GM23248 (cell line): ENCODE results near the gene GNAQ. TPM values are rescaled to one million over a fixed set of nuclear protein-coding genes. Genes with fewer than 3 reads are reported as not detected.

ENCODE experiments used
- DNase-seq: peaks from one replicate; pipeline ENCODE4 v3.0.0-alpha.2; 2015
- H2AFZ ChIP-seq: fragments of 200-600 bp; sonication (generic); 2 replicates; pipeline ENCODE4 v1.6.1; 2016; ENCODE audit warnings: antibody characterized with exemption
- H3F3A ChIP-seq: fragments of 200-600 bp; sonication (generic); 2 replicates; pipeline ENCODE4 v1.6.1; 2016; ENCODE audit warnings: mild to moderate bottlenecking, antibody characterized with exemption, mixed run types; ENCODE audit not compliant: insufficient read depth
- H3K27ac ChIP-seq: fragments of 200-600 bp; sonication (generic); 2 replicates; pipeline ENCODE4 v1.5.1; 2016; ENCODE audit warnings: mild to moderate bottlenecking
- H3K27me3 ChIP-seq: fragments of 200-600 bp; sonication (generic); replicated peaks from 2 replicates; pipeline ENCODE4 v1.6.1; 2016; ENCODE audit warnings: mild to moderate bottlenecking; ENCODE audit not compliant: insufficient read depth
- H3K36me3 ChIP-seq: fragments of 200-600 bp; sonication (generic); 2 replicates; pipeline ENCODE4 v1.6.1; 2016; ENCODE audit warnings: low read depth, mild to moderate bottlenecking
- H3K4me1 ChIP-seq: fragments of 200-600 bp; sonication (generic); 2 replicates; pipeline ENCODE4 v1.6.1; 2016; ENCODE audit warnings: mild to moderate bottlenecking; ENCODE audit not compliant: insufficient read depth
- H3K4me2 ChIP-seq: fragments of 200-600 bp; sonication (generic); one replicate; pipeline ENCODE4 v1.6.1; 2016; ENCODE audit warnings: mild to moderate bottlenecking; ENCODE audit not compliant: unreplicated experiment
- H3K4me3 ChIP-seq: fragments of 200-600 bp; sonication (generic); 2 replicates; pipeline ENCODE4 v1.5.1; 2016; ENCODE audit warnings: mild to moderate bottlenecking
- H3K79me2 ChIP-seq: fragments of 200-600 bp; sonication (generic); 2 replicates; pipeline ENCODE4 v1.6.1; 2016; ENCODE audit warnings: mild to moderate bottlenecking; ENCODE audit not compliant: insufficient read depth
- H3K9ac ChIP-seq: fragments of 200-600 bp; sonication (generic); 2 replicates; pipeline ENCODE4 v1.6.1; 2016; ENCODE audit warnings: mild to moderate bottlenecking
- H3K9me2 ChIP-seq: fragments of 200-600 bp; sonication (generic); 2 replicates; pipeline ENCODE4 v1.6.1; 2016; ENCODE audit warnings: mixed run types, mild to moderate bottlenecking, moderate library complexity; ENCODE audit not compliant: insufficient read depth
- H3K9me3 ChIP-seq: fragments of 200-600 bp; sonication (generic); one replicate; pipeline ENCODE4 v1.6.1; 2017; ENCODE audit warnings: low read depth
- H4K20me1 ChIP-seq: fragments of 200-600 bp; sonication (generic); 2 replicates; pipeline ENCODE4 v1.6.0; 2016; ENCODE audit not compliant: insufficient read depth
- EZH2 ChIP-seq: fragments of 200-600 bp; sonication (generic); IDR thresholded peaks from 2 replicates; pipeline ENCODE4 v1.6.1; 2018; ENCODE audit warnings: antibody characterized with exemption, mild to moderate bottlenecking; ENCODE audit not compliant: insufficient read depth, poor library complexity, severe bottlenecking
- EZH2phosphoT487 ChIP-seq: fragments of 200-600 bp; sonication (generic); IDR thresholded peaks from 2 replicates; pipeline ENCODE4 v1.6.1; 2018; ENCODE audit warnings: antibody characterized with exemption, moderate library complexity, mild to moderate bottlenecking, low read depth; ENCODE audit not compliant: insufficient read depth
- WGBS, 2 experiments: methylation state at CpG; one replicate each; pipeline ENCODE4 v1.1.6; 2015 to 2017; ENCODE audit warnings: low lambda C conversion rate in 2 of 2, low coverage in 1 of 2; ENCODE audit errors: missing lambda C conversion rate in 2 of 2; 5-methylcytosine and 5-hydroxymethylcytosine counted together
- in situ Hi-C: fragments of 300-500 bp; cut with MboI; formaldehyde crosslinking; loops from 2 replicates; pipeline ENCODE4 v1.15.0; 2020
- polyA plus RNA-seq: library from polyadenylated mRNA; unstranded; fragments of >200 nt; fragmentation: Nextera tagmentation; extraction: Ambion mirVana; gene quantifications from 2 replicates; pipeline ENCODE4 v1.2.1, GENCODE V29; 2016
- total RNA-seq: library from RNA; depleted of rRNA; stranded (reverse); fragments of >200 nt; shearing (Covaris generic); gene quantifications from 2 replicates; pipeline ENCODE4 v1.2.3, GENCODE V29; 2014

The GNAQ gene
- total and polyA plus RNA-seq, 2 experiments from 2014 or later = 11.5 to 32.7 TPM

GRCh38 chr9:78013934-78014333 is 17.7 kb downstream of the GNAQ start:
- in situ Hi-C loops = no loop called here
- H3K36me3 ChIP-seq = no peaks in the 10 kb centered on the region
- H3F3A ChIP-seq = peaks cover 10% of the 10 kb centered on the region; the same call in 1 of the 2 replicates
- H3K4me1 ChIP-seq = peaks cover 37% of the 10 kb centered on the region
- DNase-seq = no peak
- no peaks in the 10 kb centered on the region for H3K9me2 ChIP-seq
- H3K79me2 ChIP-seq = peaks cover 100% of the 10 kb centered on the region
- no peaks in the 10 kb centered on the region for H3K9me3 ChIP-seq
- H3K9ac ChIP-seq = no peak overlapping the region
- H4K20me1 ChIP-seq = peaks cover 22% of the 10 kb centered on the region; the same call in 1 of the 2 replicates
- no peak overlapping the region for H3K4me3 ChIP-seq
- TF ChIP-seq EZH2 (no peak), EZH2phosphoT487 (no peak)
- no peaks in the 10 kb centered on the region for H3K27me3 ChIP-seq
- H2AFZ ChIP-seq = no peak overlapping the region
- H3K4me2 ChIP-seq = peak overlapping the region; percentile 21
- 78 to 90% methylated on average over 1 of the region's 1 CpG for WGBS, 2 experiments
- no peak overlapping the region for H3K27ac ChIP-seq

- peaks cover 100% of the 10 kb centered on the region for H3K79me2 ChIP-seq
- no peak for DNase-seq
- peaks cover 22% of the 10 kb centered on the region; the same call in 1 of the 2 replicates for H4K20me1 ChIP-seq
- H2AFZ ChIP-seq = no peak overlapping the region
- H3K4me1 ChIP-seq = peaks cover 30% of the 10 kb centered on the region
- H3K27me3 ChIP-seq = no peaks in the 10 kb centered on the region
- no peak overlapping the region for H3K9ac ChIP-seq
- no peaks in the 10 kb centered on the region for H3K36me3 ChIP-seq
- no peaks in the 10 kb centered on the region for H3K9me3 ChIP-seq
- TF ChIP-seq EZH2 (no peak), EZH2phosphoT487 (no peak)
- H3K4me3 ChIP-seq = no peak overlapping the region
- no peak overlapping the region for H3K4me2 ChIP-seq
- no peaks in the 10 kb centered on the region for H3K9me2 ChIP-seq
- H3K27ac ChIP-seq = no peak overlapping the region
- H3F3A ChIP-seq = peaks cover 10% of the 10 kb centered on the region; the same call in 1 of the 2 replicates
- in situ Hi-C loops = no loop called here
Measured at GRCh38 chr9:78011049-78011448, 20.6 kb downstream of the GNAQ start.

- WGBS, 2 experiments = 89 to 91% methylated on average over 5 of the region's 5 CpGs
- no peak overlapping the region for H2AFZ ChIP-seq
- no peak overlapping the region for H3K4me2 ChIP-seq
- H3F3A ChIP-seq = peaks cover 10% of the 10 kb centered on the region; the same call in 1 of the 2 replicates
- no peak overlapping the region for H3K4me3 ChIP-seq
- no peaks in the 10 kb centered on the region for H3K36me3 ChIP-seq
- H3K27ac ChIP-seq = no peak overlapping the region
- DNase-seq = no peak
- H3K9me3 ChIP-seq = no peaks in the 10 kb centered on the region
- H3K79me2 ChIP-seq = peaks cover 100% of the 10 kb centered on the region
- H3K9me2 ChIP-seq = no peaks in the 10 kb centered on the region
- no peak overlapping the region for H3K9ac ChIP-seq
- H4K20me1 ChIP-seq = peaks cover 21% of the 10 kb centered on the region; the same call in 1 of the 2 replicates
- no peak for TF ChIP-seq EZH2
- TF ChIP-seq EZH2phosphoT487 = no peak
- H3K27me3 ChIP-seq = no peaks in the 10 kb centered on the region
- peaks cover 27% of the 10 kb centered on the region for H3K4me1 ChIP-seq
- in situ Hi-C loops = no loop called here
Measured at GRCh38 chr9:78010445-78010844, 21.2 kb downstream of the GNAQ start.

DNA sequence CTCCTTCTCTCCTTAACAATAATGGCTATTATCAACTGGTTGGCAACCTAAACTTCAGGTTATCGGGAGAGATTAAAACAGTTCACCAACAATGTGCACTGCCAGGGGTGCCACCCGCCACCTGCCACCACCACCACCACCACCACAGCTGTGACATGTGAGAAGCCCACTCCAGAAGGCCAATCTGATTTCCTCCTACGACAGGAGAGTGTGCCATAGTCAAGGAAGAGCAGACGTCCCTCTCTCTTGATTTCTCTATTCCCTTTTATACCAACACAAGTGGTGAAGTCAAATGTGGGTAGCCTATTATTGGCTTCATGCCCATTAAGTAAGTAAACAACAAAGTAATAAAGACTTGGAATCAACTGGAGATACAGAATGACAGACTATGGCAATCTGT is 22.4 kb downstream of the GNAQ start:
- no peaks in the 10 kb centered on the region for H3K27me3 ChIP-seq
- 89 to 90% methylated on average over 4 of the region's 4 CpGs for WGBS, 2 experiments
- H3K27ac ChIP-seq = no peak overlapping the region
- H3K9me2 ChIP-seq = no peaks in the 10 kb centered on the region
- no peak overlapping the region for H2AFZ ChIP-seq
- peaks cover 1% of the 10 kb centered on the region; the same call in 1 of the 2 replicates for H3F3A ChIP-seq
- H3K4me3 ChIP-seq = no peak overlapping the region
- peaks cover 12% of the 10 kb centered on the region; the same call in 1 of the 2 replicates for H4K20me1 ChIP-seq
- no peak overlapping the region for H3K4me2 ChIP-seq
- DNase-seq = no peak
- H3K4me1 ChIP-seq = peaks cover 16% of the 10 kb centered on the region
- no peak overlapping the region for H3K9ac ChIP-seq
- H3K79me2 ChIP-seq = peaks cover 100% of the 10 kb centered on the region
- in situ Hi-C loops = no loop called here
- H3K36me3 ChIP-seq = no peaks in the 10 kb centered on the region
- H3K9me3 ChIP-seq = no peaks in the 10 kb centered on the region
- no peak for TF ChIP-seq EZH2phosphoT487
- TF ChIP-seq EZH2 = no peak

DNA sequence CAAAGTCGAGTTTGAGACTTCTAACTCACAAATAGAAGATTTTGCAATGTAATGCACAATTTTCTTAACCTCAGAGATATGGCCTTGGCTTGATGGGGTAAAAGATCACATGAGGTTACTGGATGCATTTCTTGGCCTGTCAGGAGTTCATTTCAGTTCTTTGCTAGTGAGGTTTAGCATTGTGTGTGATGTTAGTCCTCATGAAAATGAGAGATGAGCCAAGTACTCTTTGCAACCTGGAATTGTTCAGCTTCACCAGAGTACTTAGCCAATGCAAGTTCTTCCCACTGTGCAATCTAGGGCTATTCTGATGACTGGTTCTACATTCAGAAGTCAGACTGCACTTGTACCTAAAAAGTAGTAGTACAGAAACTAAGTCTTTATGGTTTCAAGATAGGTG is 24.9 kb downstream of the GNAQ start:
- in situ Hi-C loops = no loop called here
- Histone ChIP-seq H3K4me1 (peaks cover 18% of the 10 kb centered on the region), H3K36me3 (no peaks in the 10 kb centered on the region), H3K27ac (no peak overlapping the region), H2AFZ (no peak overlapping the region), H3K9me2 (no peaks in the 10 kb centered on the region), H3K9ac (no peak overlapping the region), H4K20me1 (0 out of 2 replicates have a peak, but pooled peaks cover 4% of the 10 kb centered on the region), H3K9me3 (no peaks in the 10 kb centered on the region), H3K79me2 (peaks cover 100% of the 10 kb centered on the region), H3K27me3 (no peaks in the 10 kb centered on the region), H3K4me2 (no peak overlapping the region), H3K4me3 (no peak overlapping the region), H3F3A (peaks cover 13% of the 10 kb centered on the region; the same call in 1 of the 2 replicates)
- no peak for DNase-seq
- TF ChIP-seq EZH2 (no peak), EZH2phosphoT487 (no peak)
- WGBS, 2 experiments = 92 to 98% methylated on average over 1 of the region's 1 CpG
